Breast epithelium (tissue), 3 donors: ENCODE measurements around the gene INSM2.

ENCODE experiments used
- CTCF ChIP-seq, 3 donors: fragments of 450-650 bp; IDR thresholded peaks; one replicate each; pipeline ENCODE4 v1.5.1; 2016 to 2017; ENCODE audit warnings: antibody characterized with exemption in 3 of 3, mild to moderate bottlenecking in 3 of 3, moderate library complexity in 3 of 3
- POLR2A ChIP-seq: fragments of 450-650 bp; IDR thresholded peaks from one replicate; pipeline ENCODE4 v1.6.1; 2016; ENCODE audit warnings: antibody characterized with exemption, mild to moderate bottlenecking, moderate library complexity

GRCh38 chr14:35499180-35499579 is 34.8 kb upstream of the INSM2 start:
- TF ChIP-seq CTCF (IDR thresholded peaks at IDR 0.05) (no peak), POLR2A (no peak)
